ENCODE results near the gene RNASE7.

Gene RNASE7

GRCh38 chr14:21087294-21088091 lies 45.3 kb downstream of the RNASE7 start:
- no peak for DNase-seq (ENCODE audit: low spot score)

- no peak for DNase-seq (ENCODE audit: low spot score)
Observed at GRCh38 chr14:21088687-21089086, 46.5 kb downstream of the RNASE7 start.

GRCh38 chr14:21089271-21089670 lies 47.1 kb downstream of the RNASE7 start:
- DNase-seq (ENCODE audit: low spot score) = no peak

GRCh38 chr14:21089877-21090193 lies 47.7 kb downstream of the RNASE7 start:
- DNase-seq (ENCODE audit: low spot score) = no peak

GRCh38 chr14:21090194-21090939 lies 48.2 kb downstream of the RNASE7 start:
- peak; percentile 87 for DNase-seq (ENCODE audit: low spot score)

- no peak for DNase-seq (ENCODE audit: low spot score)
Observed at GRCh38 chr14:21090940-21091663, 48.9 kb downstream of the RNASE7 start.

- no peak for DNase-seq (ENCODE audit: low spot score)
Observed at GRCh38 chr14:21091821-21092272, 49.7 kb downstream of the RNASE7 start.

- DNase-seq (ENCODE audit: low spot score) = peak; percentile 95
Observed at GRCh38 chr14:21092273-21093011, 50.3 kb downstream of the RNASE7 start.

- no peak for DNase-seq (ENCODE audit: low spot score)
Observed at GRCh38 chr14:21093018-21093417, 50.9 kb downstream of the RNASE7 start.

Measured in HuH-7 (cell line).